GM21526 (cell line): ENCODE measurements around the gene SBF2.
"Not testable (repeated sequence)": the region's sequence is repeated elsewhere in the genome, so short reads cannot be mapped to it uniquely, and the experiment has no call there.

ENCODE experiments used
- ATAC-seq: cut with Tn5 transposase; IDR thresholded peaks from one replicate; pipeline ENCODE4 v1.9.1; 2021; ENCODE audit warnings: moderate library complexity; ENCODE audit not compliant: unreplicated experiment, low FRiP score

SBF2 gene

GRCh38 chr11:10076458-10077141, 217.4 kb downstream of the SBF2 start:
- ATAC-seq = no peak

- ATAC-seq = no peak
These were observed 218.9 kb downstream of the SBF2 start for GRCh38 chr11:10075141-10075540.

- no peak for ATAC-seq
These were observed 221.2 kb downstream of the SBF2 start for GRCh38 chr11:10072841-10073240.

- ATAC-seq = no peak
These were observed 221.9 kb downstream of the SBF2 start for GRCh38 chr11:10072142-10072541.

GRCh38 chr11:10067629-10068300, 226.3 kb downstream of the SBF2 start:
- no peak for ATAC-seq

GRCh38 chr11:10066441-10066840, 227.6 kb downstream of the SBF2 start:
- ATAC-seq = no peak

- ATAC-seq = no peak
These were observed 229.2 kb downstream of the SBF2 start for GRCh38 chr11:10064828-10065227.

GRCh38 chr11:10058356-10058755, 235.7 kb downstream of the SBF2 start:
- no peak for ATAC-seq

GRCh38 chr11:10051868-10052586, 242.0 kb downstream of the SBF2 start:
- no peak for ATAC-seq

- no peak for ATAC-seq
These were observed 243.5 kb downstream of the SBF2 start for GRCh38 chr11:10050561-10050960.

GRCh38 chr11:10049756-10050155, 244.3 kb downstream of the SBF2 start:
- ATAC-seq = no peak

- ATAC-seq = no peak
These were observed 245.7 kb downstream of the SBF2 start for GRCh38 chr11:10048350-10048749.

- ATAC-seq = no peak
These were observed 249.4 kb downstream of the SBF2 start for GRCh38 chr11:10044618-10045017.

- ATAC-seq = no peak
These were observed 251.3 kb downstream of the SBF2 start for GRCh38 chr11:10042699-10043098.

GRCh38 chr11:10041748-10042446, 252.1 kb downstream of the SBF2 start:
- no peak for ATAC-seq

GRCh38 chr11:10041332-10041731, 252.7 kb downstream of the SBF2 start:
- no peak for ATAC-seq

GRCh38 chr11:10038521-10039302, 255.3 kb downstream of the SBF2 start:
- ATAC-seq = no peak

GRCh38 chr11:10035932-10036331, 258.1 kb downstream of the SBF2 start:
- ATAC-seq = not testable (repeated sequence)

- ATAC-seq = no peak
These were observed 261.1 kb downstream of the SBF2 start for GRCh38 chr11:10032935-10033334.

GRCh38 chr11:10030122-10030490, 263.9 kb downstream of the SBF2 start:
- ATAC-seq = no peak
